GM18870 (cell line): ENCODE measurements around the gene ORM1.
"Not testable (repeated sequence)": the region's sequence is repeated elsewhere in the genome, so short reads cannot be mapped to it uniquely, and the experiment has no call there.

Experiments
- ATAC-seq: cut with Tn5 transposase; IDR thresholded peaks from one replicate; pipeline ENCODE4 v1.9.1; 2021; ENCODE audit warnings: moderate library complexity; ENCODE audit not compliant: unreplicated experiment

ORM1 gene

GRCh38 chr9:114304416-114305188, 18.3 kb upstream of the ORM1 start:
- ATAC-seq: no peak

DNA sequence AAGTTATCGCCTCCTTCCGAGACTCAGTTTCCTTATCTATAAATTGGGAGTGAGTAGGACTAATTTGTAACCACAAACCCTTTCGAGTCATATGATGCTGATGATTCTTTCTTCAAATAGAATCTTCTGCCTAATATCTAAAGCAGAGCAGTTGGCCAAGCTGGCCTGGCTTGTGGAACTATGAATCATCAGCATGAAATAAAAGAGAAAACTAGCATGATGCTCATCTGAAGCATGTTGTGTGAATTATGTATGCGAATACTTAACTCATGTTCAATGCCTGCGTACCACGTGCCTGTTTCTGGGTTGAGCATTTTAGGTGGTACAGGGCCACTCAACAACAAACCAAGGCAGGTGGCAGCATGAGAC, 15.0 kb upstream of the ORM1 start:
- no peak for ATAC-seq

GRCh38 chr9:114308361-114308950, 14.4 kb upstream of the ORM1 start:
- ATAC-seq: no peak

GRCh38 chr9:114309096-114309495, 13.8 kb upstream of the ORM1 start:
- ATAC-seq: no peak

DNA sequence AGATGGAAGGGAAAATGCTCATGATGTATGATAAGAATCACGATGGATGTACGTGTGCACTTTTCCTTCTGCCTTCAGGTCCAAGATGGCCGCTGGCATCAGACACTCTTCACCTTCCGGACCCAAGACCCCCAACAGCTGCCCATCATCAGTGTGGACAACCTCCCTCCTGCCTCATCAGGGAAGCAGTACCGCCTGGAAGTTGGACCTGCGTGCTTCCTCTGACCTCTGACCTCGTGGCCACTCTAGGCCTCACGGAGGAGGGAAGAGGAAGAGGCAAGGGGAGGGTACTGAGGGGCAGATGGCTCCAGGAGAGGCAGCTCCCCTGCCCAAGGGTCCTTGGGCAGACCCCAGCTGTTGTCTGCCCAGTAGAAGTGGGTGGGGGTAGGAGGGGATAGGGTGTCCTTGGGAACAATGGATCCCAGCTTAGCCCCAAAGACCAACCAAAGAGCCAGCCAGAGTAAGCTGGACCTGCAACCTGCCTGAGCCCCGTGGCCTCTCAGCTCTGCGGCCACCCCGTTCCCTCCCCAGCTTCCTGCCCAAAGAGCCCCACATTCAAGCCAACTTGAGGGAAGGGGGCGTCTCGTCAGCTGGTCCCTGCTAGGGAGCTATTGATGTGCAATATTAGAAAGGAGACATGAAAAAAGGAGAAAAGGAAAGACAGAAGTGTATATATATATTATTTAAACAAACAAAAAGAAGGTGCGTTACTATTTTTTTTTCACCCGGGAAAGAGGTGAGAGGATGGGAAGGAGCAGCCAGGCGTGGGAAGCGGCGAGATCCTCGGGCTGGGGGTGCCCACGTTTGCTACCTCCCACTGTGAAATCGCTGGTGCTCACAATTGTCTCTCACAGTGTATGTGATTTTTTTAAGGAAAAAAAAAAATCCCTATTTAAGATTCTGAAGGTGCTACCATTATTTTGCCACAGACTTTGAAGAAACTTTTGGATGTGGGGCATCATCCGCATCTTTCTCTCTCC, 12.1 kb upstream of the ORM1 start:
- ATAC-seq: no peak

DNA sequence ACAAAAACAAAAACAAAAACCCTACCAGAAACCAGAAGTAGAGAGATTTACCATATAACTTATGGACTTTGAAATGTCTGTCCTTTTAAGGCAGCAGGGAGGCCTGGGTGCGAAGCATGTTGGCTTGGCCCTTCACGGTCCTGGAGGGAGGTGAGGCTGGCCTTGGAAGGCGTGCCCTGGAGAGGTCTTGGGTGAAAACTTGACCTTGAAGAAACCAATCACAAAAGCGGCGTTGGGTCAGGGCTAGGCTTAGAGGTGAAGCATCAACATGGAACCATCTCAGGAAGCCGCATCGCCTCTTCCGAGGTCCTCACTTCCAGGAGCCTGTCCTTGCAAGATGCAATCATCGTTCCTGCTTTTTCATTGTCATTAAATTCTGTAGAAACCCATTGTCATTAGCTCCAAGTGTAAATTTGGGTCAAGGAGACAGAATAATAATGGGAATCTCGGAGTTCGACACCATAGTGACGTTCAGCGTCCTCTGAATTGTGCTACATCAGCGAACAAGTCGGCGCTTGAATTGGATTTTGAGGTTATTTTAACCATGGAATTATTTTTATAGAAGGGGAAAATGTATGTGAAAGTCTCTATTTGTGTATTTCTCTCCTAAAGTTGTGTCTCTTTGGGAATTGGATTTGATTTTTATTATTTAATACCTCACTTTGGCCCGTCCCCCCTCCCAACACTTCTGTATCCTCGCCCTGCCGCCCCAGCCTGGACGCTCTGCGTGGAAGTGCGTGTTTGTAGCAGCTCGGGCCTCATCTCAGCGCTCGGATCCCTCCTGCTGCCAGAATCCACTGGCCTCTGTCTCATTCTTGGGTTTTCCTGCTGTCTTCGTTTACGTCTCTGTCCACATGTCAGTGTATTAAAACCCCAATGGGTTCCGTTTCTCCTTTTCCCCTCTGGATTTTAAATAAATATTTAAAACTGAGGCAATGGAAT, 11.1 kb upstream of the ORM1 start:
- ATAC-seq: no peak

- ATAC-seq: no peak
Measured at GRCh38 chr9:114312513-114312875, 10.4 kb upstream of the ORM1 start.

DNA sequence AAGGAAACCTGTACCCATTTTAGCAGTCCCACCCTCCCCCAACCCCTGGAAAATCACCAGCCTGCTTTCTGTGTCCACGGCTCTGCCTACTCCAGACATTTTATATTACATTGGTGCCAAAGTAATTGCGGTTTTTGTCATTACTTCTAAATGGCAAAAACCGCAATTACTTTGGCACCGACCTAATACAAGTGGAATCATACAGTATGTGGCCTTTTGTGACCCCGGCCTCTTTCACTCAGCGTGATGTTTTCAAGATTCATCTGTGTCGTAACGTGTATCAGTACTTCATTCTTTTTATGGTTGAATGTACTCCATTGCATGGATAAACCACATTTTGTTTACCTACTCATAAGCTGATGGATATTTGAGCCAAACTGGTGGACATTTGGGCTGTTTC, 9.7 kb upstream of the ORM1 start:
- no peak for ATAC-seq

DNA sequence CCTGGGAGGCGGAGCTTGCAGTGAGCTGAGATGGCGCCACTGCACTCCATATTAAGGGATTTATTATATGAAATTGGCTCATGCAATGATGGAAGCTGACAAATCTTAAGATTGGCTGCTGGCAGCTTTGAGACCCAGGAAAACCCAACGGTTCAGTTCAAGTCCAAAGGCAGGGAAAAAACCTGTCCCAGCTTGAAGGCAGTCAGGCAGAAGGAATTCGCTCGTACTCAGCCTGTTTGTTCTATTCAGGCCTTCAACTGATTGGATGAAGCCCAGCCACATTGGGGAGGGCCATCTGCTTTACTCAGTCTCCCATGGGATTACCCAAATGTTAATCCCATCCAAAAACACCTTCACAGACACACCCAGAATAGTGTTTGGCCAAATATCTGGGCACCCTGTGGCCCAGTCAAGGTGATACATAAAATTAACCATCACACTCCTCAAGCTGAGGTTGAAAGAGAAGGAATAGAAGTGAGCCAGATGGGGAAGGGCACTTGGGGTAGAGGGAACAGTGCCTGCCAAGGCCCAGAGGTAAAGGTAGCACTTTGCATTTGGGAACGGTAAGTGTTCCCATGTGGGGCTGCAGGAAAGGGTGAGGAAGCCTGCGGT, 8.5 kb upstream of the ORM1 start:
- no peak for ATAC-seq

- no peak for ATAC-seq
Measured at GRCh38 chr9:114314881-114315722, 7.8 kb upstream of the ORM1 start.

GRCh38 chr9:114315723-114316363, 7.1 kb upstream of the ORM1 start:
- ATAC-seq: no peak

DNA sequence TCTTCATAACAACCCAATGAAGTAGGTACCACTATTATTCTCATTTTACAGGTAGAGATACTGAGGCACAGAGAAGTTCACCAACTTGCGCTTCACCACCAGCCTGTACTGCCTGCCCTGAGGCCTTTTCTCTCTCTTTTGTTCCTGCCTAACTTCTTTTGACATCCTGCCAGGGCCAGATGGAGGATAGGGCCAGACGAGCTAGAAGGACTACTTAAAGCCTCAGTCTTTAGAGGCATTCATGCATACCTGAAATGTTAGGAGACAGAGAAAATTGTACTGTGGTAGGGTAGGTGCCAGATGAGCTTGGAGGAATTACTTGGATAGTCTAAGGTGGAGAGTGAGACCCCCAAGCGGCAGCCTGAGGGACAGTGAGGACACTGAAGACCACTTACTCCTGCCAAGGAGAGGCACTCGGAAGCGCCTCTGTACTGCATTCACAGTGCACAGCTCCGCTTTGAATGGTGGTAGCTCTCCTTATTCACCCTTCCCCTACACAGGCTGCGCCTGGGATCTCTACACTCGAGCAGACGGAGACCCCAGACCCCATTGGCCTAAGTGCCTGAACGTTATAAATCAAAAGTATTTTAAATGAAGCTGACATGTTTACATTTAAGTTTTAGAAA, 6.2 kb upstream of the ORM1 start:
- ATAC-seq: no peak

DNA sequence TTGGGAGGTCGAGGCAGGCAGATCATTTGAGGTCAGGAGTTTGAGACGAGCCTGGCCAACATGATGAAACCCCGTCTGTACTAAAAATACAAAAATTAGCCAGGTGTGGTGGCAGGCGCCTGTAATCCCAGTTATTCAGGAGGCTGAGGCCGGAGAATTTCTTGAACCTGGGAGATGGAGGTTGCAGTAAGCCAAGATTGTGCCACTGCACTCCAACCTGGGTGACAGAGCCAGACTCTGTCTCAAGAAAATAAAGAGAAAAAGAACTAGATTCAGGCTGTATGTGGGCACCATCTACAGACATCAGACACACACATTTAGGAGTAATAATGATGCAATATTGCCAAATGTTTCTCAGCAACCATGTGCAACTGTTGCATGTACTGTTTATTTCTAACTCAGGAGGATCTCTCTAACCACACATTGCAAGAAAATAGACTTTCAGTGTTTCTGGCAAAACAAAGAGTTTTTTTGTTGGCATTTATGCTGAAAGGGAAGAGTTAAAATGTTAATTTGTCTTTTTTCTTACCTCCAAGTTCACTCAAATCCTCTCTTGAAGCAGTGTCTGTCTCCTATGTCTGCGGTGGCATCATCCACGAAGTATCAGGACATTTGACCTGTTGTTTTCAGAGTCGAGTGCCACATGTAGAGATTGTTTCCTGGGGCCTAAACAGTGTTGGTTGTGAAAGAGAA, 5.1 kb upstream of the ORM1 start:
- no peak for ATAC-seq

DNA sequence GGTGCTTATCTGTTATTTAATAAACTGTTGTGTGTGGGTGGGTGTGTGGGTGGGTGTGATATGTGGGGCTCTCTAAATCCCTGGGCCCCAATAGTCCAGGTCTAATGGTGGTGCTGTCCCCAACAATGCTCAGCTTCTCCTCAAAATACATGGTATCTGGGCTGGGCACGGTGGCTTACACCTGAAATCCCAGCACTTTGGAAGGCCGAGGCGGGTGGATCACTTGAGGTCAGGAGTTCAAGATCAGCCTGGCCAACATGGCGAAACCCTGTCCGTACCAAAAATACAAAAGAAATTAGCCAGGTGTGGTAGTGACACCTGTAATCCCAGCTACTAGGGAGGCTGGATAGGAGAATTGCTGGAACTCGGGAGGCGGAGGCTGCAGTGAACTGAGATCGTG, 4.5 kb upstream of the ORM1 start:
- no peak for ATAC-seq

- ATAC-seq: no peak
Measured at GRCh38 chr9:114319147-114319546, 3.8 kb upstream of the ORM1 start.

GRCh38 chr9:114320710-114321109, 2.2 kb upstream of the ORM1 start:
- ATAC-seq: not testable (repeated sequence)

- no peak for ATAC-seq
Measured at GRCh38 chr9:114321759-114322158, 1.1 kb upstream of the ORM1 start.
